ENCODE measurements around the gene ANKRD29.
"Not testable (repeated sequence)": the region's sequence is repeated elsewhere in the genome, so short reads cannot be mapped to it uniquely, and the experiment has no call there.

ANKRD29 gene

GRCh38 chr18:23641937-23642666 lies 20.6 kb downstream of the ANKRD29 start:
- no peak for DNase-seq

- no peak for DNase-seq
Observed at GRCh38 chr18:23641143-23641720, 21.5 kb downstream of the ANKRD29 start.

GRCh38 chr18:23640052-23640451 lies 22.7 kb downstream of the ANKRD29 start:
- no peak for DNase-seq

GRCh38 chr18:23636433-23636832 lies 26.3 kb downstream of the ANKRD29 start:
- DNase-seq = not testable (repeated sequence)

- no peak for DNase-seq
Observed at GRCh38 chr18:23636071-23636399, 26.7 kb downstream of the ANKRD29 start.

- peak in 1 of 3 experiments; percentile 48 for DNase-seq
Observed at GRCh38 chr18:23635283-23636070, 27.2 kb downstream of the ANKRD29 start.

GRCh38 chr18:23634692-23635091 lies 28.0 kb downstream of the ANKRD29 start:
- DNase-seq = no peak

GRCh38 chr18:23632615-23633014 lies 30.1 kb downstream of the ANKRD29 start:
- DNase-seq = peak in 1 of 3 experiments; percentile 43

- DNase-seq = peak in 2 of 3 experiments; percentile 14 to 50
Observed at GRCh38 chr18:23631746-23632145, 31.0 kb downstream of the ANKRD29 start.

GRCh38 chr18:23631312-23631711 lies 31.4 kb downstream of the ANKRD29 start:
- DNase-seq = no peak

GRCh38 chr18:23629444-23629946 lies 33.2 kb downstream of the ANKRD29 start:
- DNase-seq = peak; percentile 36 to 81 (median 45)

- no peak for DNase-seq
Observed at GRCh38 chr18:23627970-23628369, 34.7 kb downstream of the ANKRD29 start.

- peak in 1 of 3 experiments; percentile 27 for DNase-seq
Observed at GRCh38 chr18:23627321-23627720, 35.4 kb downstream of the ANKRD29 start.

- no peak for DNase-seq
Observed at GRCh38 chr18:23626451-23627279, 36.0 kb downstream of the ANKRD29 start.

- DNase-seq = no peak
Observed at GRCh38 chr18:23623040-23623439, 39.7 kb downstream of the ANKRD29 start.

- DNase-seq = peak in 2 of 3 experiments; percentile 54 to 67
Observed at GRCh38 chr18:23619388-23619881, 43.3 kb downstream of the ANKRD29 start.

GRCh38 chr18:23618862-23619387 lies 43.8 kb downstream of the ANKRD29 start:
- no peak for DNase-seq

- no peak for DNase-seq
Observed at GRCh38 chr18:23617412-23618014, 45.2 kb downstream of the ANKRD29 start.

GRCh38 chr18:23616258-23616657 lies 46.5 kb downstream of the ANKRD29 start:
- DNase-seq = no peak

- DNase-seq = no peak
Observed at GRCh38 chr18:23614891-23615290, 47.8 kb downstream of the ANKRD29 start.

- DNase-seq = no peak
Observed at GRCh38 chr18:23614413-23614812, 48.3 kb downstream of the ANKRD29 start.

GRCh38 chr18:23613091-23613475 lies 49.6 kb downstream of the ANKRD29 start:
- not testable (repeated sequence) for DNase-seq

Data from NCI-H1417 (cell line).